HEK293 (cell line): ENCODE measurements around the gene ASCC2.

Source experiments
- CTCF ChIA-PET: fragments of 350-600 bp; formaldehyde crosslinking; extraction: SDS; loops from one replicate; lab custom pipeline; 2021; ENCODE audit warnings: antibody characterized with exemption; lab: Yijun Ruan, JAX
- POLR2A ChIA-PET: fragments of 300-600 bp; formaldehyde crosslinking; extraction: SDS; loops from one replicate; lab custom pipeline; 2020; ENCODE audit warnings: antibody characterized with exemption, inconsistent platforms; lab: Yijun Ruan, JAX
- H3K27ac ChIP-seq: fragments of 200-500 bp; sonication (Bioruptor generic); 2 replicates; pipeline ENCODE4 v1.5.1; 2014; ENCODE audit warnings: low read depth, low read length, control low read depth, inconsistent platforms; ENCODE audit errors: extremely low read depth
- H3K36me3 ChIP-seq, 2 experiments: fragments of 200-500 bp in 1 of 2; sonication (Bioruptor generic) in 1 of 2; 1 replicate in 1 of 2; 2 replicates in 1 of 2; pipeline ENCODE4 v1.5.1; 2014 to 2017; ENCODE audit warnings: inconsistent platforms in 2 of 2, low read length in 2 of 2; ENCODE audit not compliant: control insufficient read depth in 2 of 2, insufficient read depth in 1 of 2
- H3K4me1 ChIP-seq: fragments of 200-500 bp; sonication (Bioruptor generic); 2 replicates; pipeline ENCODE4 v1.5.1; 2014; ENCODE audit warnings: mild to moderate bottlenecking, low read length, inconsistent platforms; ENCODE audit not compliant: control insufficient read depth, insufficient read depth
- H3K4me3 ChIP-seq: 2 replicates; pipeline ENCODE4 v1.5.1; 2011; ENCODE audit warnings: low read depth, mild to moderate bottlenecking, control low read depth, low read length, moderate library complexity
- H3K9me3 ChIP-seq: fragments of 200-500 bp; sonication (Bioruptor generic); 2 replicates; pipeline ENCODE4 v1.5.1; 2014; ENCODE audit warnings: low read depth, low read length, inconsistent platforms; ENCODE audit not compliant: control insufficient read depth, insufficient read depth
- FEZF1 ChIP-seq: fragments of 450-650 bp; formaldehyde crosslinking; IDR thresholded peaks from 2 replicates; pipeline ENCODE4 v1.5.1; 2016; ENCODE audit warnings: missing biosample characterization, missing genetic modification characterization
- GLIS1 ChIP-seq: fragments of 450-650 bp; formaldehyde crosslinking; IDR thresholded peaks from 2 replicates; pipeline ENCODE4 v1.5.1; 2016; ENCODE audit warnings: missing biosample characterization, missing genetic modification characterization
- HIC1 ChIP-seq: fragments of 450-650 bp; formaldehyde crosslinking; IDR thresholded peaks from 2 replicates; pipeline ENCODE4 v1.5.1; 2016; ENCODE audit warnings: missing biosample characterization, missing genetic modification characterization
- IKZF3 ChIP-seq: fragments of 450-650 bp; IDR thresholded peaks from 2 replicates; pipeline ENCODE4 v1.5.0; 2018; ENCODE audit warnings: missing biosample characterization, mild to moderate bottlenecking, missing genetic modification characterization, moderate library complexity
- KLF10 ChIP-seq: fragments of 450-650 bp; IDR thresholded peaks from 2 replicates; pipeline ENCODE4 v1.5.1; 2018; ENCODE audit warnings: missing biosample characterization, mild to moderate bottlenecking, missing genetic modification characterization
- MEIS1 ChIP-seq: sonication (generic); formaldehyde crosslinking; IDR thresholded peaks from 2 replicates; pipeline ENCODE4 v1.8.1; 2022; ENCODE audit warnings: missing genetic modification reagents, mild to moderate bottlenecking, borderline replicate concordance
- MZF1 ChIP-seq: fragments of 450-650 bp; formaldehyde crosslinking; IDR thresholded peaks from 2 replicates; pipeline ENCODE4 v1.5.1; 2017; ENCODE audit warnings: missing biosample characterization, missing genetic modification characterization, borderline replicate concordance
- PRDM1 ChIP-seq: fragments of 450-650 bp; formaldehyde crosslinking; IDR thresholded peaks from 2 replicates; pipeline ENCODE4; 2016; ENCODE audit warnings: missing biosample characterization, missing genetic modification characterization
- SCRT1 ChIP-seq: fragments of 450-650 bp; formaldehyde crosslinking; IDR thresholded peaks from 2 replicates; pipeline ENCODE4 v1.5.1; 2016; ENCODE audit warnings: missing biosample characterization, missing genetic modification characterization, borderline replicate concordance
- TRIM28 ChIP-seq: IDR thresholded peaks from 2 replicates; pipeline ENCODE4 v1.6.1; 2011; ENCODE audit warnings: low read length, control low read depth, borderline replicate concordance
- TSHZ1 ChIP-seq: fragments of 450-650 bp; formaldehyde crosslinking; IDR thresholded peaks from 2 replicates; pipeline ENCODE4 v1.5.1; 2016; ENCODE audit warnings: missing biosample characterization, missing genetic modification characterization, borderline replicate concordance
- WT1 ChIP-seq: fragments of 450-650 bp; formaldehyde crosslinking; IDR thresholded peaks from 2 replicates; pipeline ENCODE4 v1.5.1; 2016; ENCODE audit warnings: missing biosample characterization, missing genetic modification characterization
- ZBTB49 ChIP-seq: fragments of 450-650 bp; formaldehyde crosslinking; IDR thresholded peaks from 2 replicates; pipeline ENCODE4 v1.5.1; 2016; ENCODE audit warnings: missing biosample characterization, missing genetic modification characterization, low read depth
- ZBTB6 ChIP-seq: fragments of 450-650 bp; formaldehyde crosslinking; IDR thresholded peaks from 2 replicates; pipeline ENCODE4 v1.5.1; 2017; ENCODE audit warnings: missing biosample characterization, missing genetic modification characterization
- ZBTB8A ChIP-seq: fragments of 450-650 bp; formaldehyde crosslinking; IDR thresholded peaks from 2 replicates; pipeline ENCODE4 v1.5.1; 2016; ENCODE audit warnings: missing biosample characterization, missing genetic modification characterization
- ZFHX2 ChIP-seq: fragments of 450-650 bp; formaldehyde crosslinking; conservative IDR thresholded peaks from 2 replicates; pipeline ENCODE4 v1.5.1; 2016; ENCODE audit warnings: missing biosample characterization, missing genetic modification characterization
- ZNF10 ChIP-seq: fragments of 450-650 bp; formaldehyde crosslinking; IDR thresholded peaks from 2 replicates; pipeline ENCODE4 v1.5.1; 2017; ENCODE audit warnings: missing biosample characterization, missing genetic modification characterization
- ZNF175 ChIP-seq: fragments of 450-650 bp; formaldehyde crosslinking; IDR thresholded peaks from 2 replicates; pipeline ENCODE4 v1.5.1; 2016; ENCODE audit warnings: missing biosample characterization, missing genetic modification characterization
- ZNF280D ChIP-seq: fragments of 450-650 bp; formaldehyde crosslinking; IDR thresholded peaks from 2 replicates; pipeline ENCODE4 v1.5.1; 2016; ENCODE audit warnings: missing biosample characterization, missing genetic modification characterization
- ZNF341 ChIP-seq: fragments of 450-650 bp; formaldehyde crosslinking; IDR thresholded peaks from 2 replicates; pipeline ENCODE4; 2016; ENCODE audit warnings: low read depth, missing biosample characterization, missing genetic modification characterization
- ZNF391 ChIP-seq: fragments of 450-650 bp; formaldehyde crosslinking; IDR thresholded peaks from 2 replicates; pipeline ENCODE4 v1.5.1; 2016; ENCODE audit warnings: low read depth, missing biosample characterization, missing genetic modification characterization, borderline replicate concordance
- ZNF529 ChIP-seq: fragments of 450-650 bp; formaldehyde crosslinking; IDR thresholded peaks from 2 replicates; pipeline ENCODE4 v1.5.1; 2017; ENCODE audit warnings: missing genetic modification characterization, missing biosample characterization; ENCODE audit not compliant: insufficient replicate concordance
- ZNF548 ChIP-seq: fragments of 450-650 bp; formaldehyde crosslinking; IDR thresholded peaks from 2 replicates; pipeline ENCODE4 v1.5.1; 2016; ENCODE audit warnings: missing biosample characterization, missing genetic modification characterization
- ZNF561 ChIP-seq: fragments of 450-650 bp; IDR thresholded peaks from 2 replicates; pipeline ENCODE4 v1.5.1; 2018; ENCODE audit warnings: missing biosample characterization, missing genetic modification characterization, borderline replicate concordance
- ZNF596 ChIP-seq: fragments of 450-650 bp; IDR thresholded peaks from 2 replicates; pipeline ENCODE4 v1.5.0; 2018; ENCODE audit warnings: missing biosample characterization, mild to moderate bottlenecking, missing genetic modification characterization, moderate library complexity
- ZNF654 ChIP-seq: fragments of 450-650 bp; formaldehyde crosslinking; IDR thresholded peaks from 2 replicates; pipeline ENCODE4 v1.5.1; 2016; ENCODE audit warnings: low read depth, missing biosample characterization, missing genetic modification characterization
- ZNF792 ChIP-seq: fragments of 450-650 bp; formaldehyde crosslinking; IDR thresholded peaks from 2 replicates; pipeline ENCODE4 v1.5.1; 2016; ENCODE audit warnings: missing biosample characterization, missing genetic modification characterization

ASCC2 gene

GRCh38 chr22:29871684-29872083 lies 33.6 kb upstream of the ASCC2 start:
- Histone ChIP-seq H3K36me3 (no peaks in the 10 kb centered on the region), H3K9me3 (no peaks in the 10 kb centered on the region), H3K27ac (peak overlapping the region; percentile 13; the same call in 1 of the 2 replicates), H3K4me3 (no peak overlapping the region), H3K4me1 (peaks cover 15% of the 10 kb centered on the region)
- POLR2A ChIA-PET = interaction anchor here (1.3 kb wide), 1 partner anchor 12 kb away, joined by 5 read pairs; the partner anchor contains the start of gene MTMR3
- CTCF ChIA-PET = no interaction called here
- TF ChIP-seq ZNF548 (tag by site-specific recombination) (no peak), TSHZ1 (tag by site-specific recombination) (peak; percentile 45; the same call in 1 of the 2 replicates), ZNF596 (tag by site-specific recombination) (peak; percentile 52; the same call in 1 of the 2 replicates), ZNF280D (tag by site-specific recombination) (no peak), IKZF3 (tag by site-specific recombination) (peak; percentile 68; the same call in 1 of the 2 replicates), KLF10 (tag by site-specific recombination) (no peak), ZNF341 (no peak), ZNF654 (tag by site-specific recombination) (no peak), GLIS1 (tag by site-specific recombination) (peak; percentile 69), TRIM28 (peak; percentile 71), ZNF792 (no peak), PRDM1 (tag by site-specific recombination) (peak; percentile 64), SCRT1 (tag by site-specific recombination) (no peak), ZFHX2 (tag by site-specific recombination) (no peak), FEZF1 (tag by site-specific recombination) (peak; percentile 79), MZF1 (peak; percentile 52; the same call in 1 of the 2 replicates), ZNF529 (tag by site-specific recombination) (no peak), ZNF10 (tag by site-specific recombination) (peak; percentile 97), ZBTB6 (tag by site-specific recombination) (no peak), MEIS1 (CRISPR knock-in tag) (peak; percentile 75; the same call in 1 of the 2 replicates), ZBTB49 (no peak), HIC1 (tag by site-specific recombination) (no peak), WT1 (tag by site-specific recombination) (peak; percentile 89), ZNF561 (tag by site-specific recombination) (peak; percentile 41; the same call in 1 of the 2 replicates), ZNF175 (tag by site-specific recombination) (no peak), ZBTB8A (tag by site-specific recombination) (no peak), ZNF391 (tag by site-specific recombination) (no peak)
